GM18520 (cell line): ENCODE measurements around the gene HSPB6.

Experiments
- ATAC-seq: cut with Tn5 transposase; IDR thresholded peaks from one replicate; pipeline ENCODE4 v1.9.1; 2021; ENCODE audit not compliant: unreplicated experiment

The HSPB6 gene

GRCh38 chr19:35746531-35746930 lies 10.3 kb downstream of the HSPB6 start:
- ATAC-seq, result no peak

GRCh38 chr19:35746087-35746462 lies 10.8 kb downstream of the HSPB6 start:
- no peak for ATAC-seq

DNA sequence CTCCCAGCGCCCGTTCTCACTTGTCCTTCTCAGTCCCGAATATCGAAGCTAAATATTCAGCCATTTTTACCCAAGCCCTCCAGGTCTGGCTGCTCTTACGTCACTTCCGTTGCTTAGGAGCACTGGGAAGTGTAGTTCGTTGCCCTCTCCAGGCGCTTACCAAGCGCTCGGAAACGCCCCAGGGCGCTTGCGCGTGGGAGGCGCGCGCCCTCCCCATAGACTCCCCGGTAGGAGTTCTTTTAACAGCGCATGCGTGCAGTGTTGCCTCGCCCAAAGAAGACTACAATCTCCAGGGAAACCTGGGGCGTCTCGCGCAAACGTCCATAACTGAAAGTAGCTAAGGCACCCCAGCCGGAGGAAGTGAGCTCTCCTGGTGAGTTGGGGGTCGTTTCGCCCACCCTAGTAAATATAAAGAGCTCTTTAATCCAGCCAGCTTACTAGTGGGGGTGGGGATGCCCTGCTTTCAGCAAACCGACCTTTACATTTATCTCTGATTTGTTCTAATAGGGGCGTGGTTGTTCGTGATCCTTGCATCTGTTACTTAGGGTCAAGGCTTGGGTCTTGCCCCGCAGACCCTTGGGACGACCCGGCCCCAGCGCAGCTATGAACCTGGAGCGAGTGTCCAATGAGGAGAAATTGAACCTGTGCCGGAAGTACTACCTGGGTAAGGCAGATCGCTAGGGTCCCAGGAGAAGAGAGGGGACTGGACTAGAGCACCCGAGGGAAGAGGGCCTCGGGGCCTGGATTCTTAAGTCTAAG lies 11.3 kb downstream of the HSPB6 start, which contains the start of the genes PSENEN and U2AF1L4:
Gene PSENEN (plus strand): TSS at position 324 of the 759 bp plus-strand sequence. CDS start 280 bp downstream, at position 604.
Gene U2AF1L4 (minus strand): TSS at position 91 of the 759 bp plus-strand sequence. CDS start 27 bp downstream, at position 64.
- peak; percentile 45 for ATAC-seq

GRCh38 chr19:35744430-35745327 lies 12.2 kb downstream of the HSPB6 start:
- peak; percentile 14 for ATAC-seq

DNA sequence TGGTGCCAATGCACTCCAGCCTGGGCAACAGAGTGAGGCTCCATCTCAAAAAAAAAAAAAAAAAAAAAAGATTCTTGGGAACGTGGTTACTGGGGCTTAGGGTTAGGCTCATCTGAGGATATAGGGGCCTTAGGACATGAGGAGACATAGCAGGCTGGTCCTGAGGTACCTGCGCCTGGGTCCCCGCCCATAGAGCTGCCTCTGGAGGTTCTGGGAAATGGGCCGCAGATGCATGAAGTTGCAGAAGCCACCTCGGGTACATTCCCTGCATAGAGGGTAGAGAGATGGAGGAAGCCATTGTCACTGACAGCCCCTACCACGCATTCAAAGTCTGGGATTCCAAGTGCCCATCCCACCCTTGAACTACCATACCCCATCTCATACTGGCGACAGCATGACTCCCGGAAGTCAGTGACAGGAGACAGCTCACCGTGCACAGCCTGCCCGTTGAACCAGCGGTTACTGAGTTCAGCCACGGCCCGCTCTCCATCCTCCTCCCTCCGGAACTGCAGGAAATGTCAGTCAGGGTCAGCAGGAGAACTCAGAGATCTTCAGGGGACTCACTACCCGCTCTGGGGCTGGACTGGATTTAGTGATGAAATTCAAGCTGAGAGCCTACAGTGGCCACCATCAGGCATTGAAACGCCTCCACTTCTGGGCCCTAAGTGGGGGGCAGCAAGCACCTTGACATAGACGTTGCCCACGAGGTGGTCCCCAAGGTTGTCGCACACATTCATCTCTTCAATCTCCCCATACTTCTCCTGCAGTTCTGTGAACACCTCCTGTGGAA lies 13.0 kb downstream of the HSPB6 start:
- ATAC-seq, result no peak

- no peak for ATAC-seq
These were observed 14.6 kb downstream of the HSPB6 start, which contains the start of gene IGFLR1 for GRCh38 chr19:35742121-35742724. Gene IGFLR1 (minus strand): TSS chr19:35742452. CDS start chr19:35741180, 1,272 bp downstream.

GRCh38 chr19:35741203-35741515 lies 15.7 kb downstream of the HSPB6 start:
- ATAC-seq, result no peak

GRCh38 chr19:35740423-35741202 lies 16.2 kb downstream of the HSPB6 start:
- peak; percentile 40 for ATAC-seq

- no peak for ATAC-seq
These were observed 16.8 kb downstream of the HSPB6 start for GRCh38 chr19:35740108-35740422.

DNA sequence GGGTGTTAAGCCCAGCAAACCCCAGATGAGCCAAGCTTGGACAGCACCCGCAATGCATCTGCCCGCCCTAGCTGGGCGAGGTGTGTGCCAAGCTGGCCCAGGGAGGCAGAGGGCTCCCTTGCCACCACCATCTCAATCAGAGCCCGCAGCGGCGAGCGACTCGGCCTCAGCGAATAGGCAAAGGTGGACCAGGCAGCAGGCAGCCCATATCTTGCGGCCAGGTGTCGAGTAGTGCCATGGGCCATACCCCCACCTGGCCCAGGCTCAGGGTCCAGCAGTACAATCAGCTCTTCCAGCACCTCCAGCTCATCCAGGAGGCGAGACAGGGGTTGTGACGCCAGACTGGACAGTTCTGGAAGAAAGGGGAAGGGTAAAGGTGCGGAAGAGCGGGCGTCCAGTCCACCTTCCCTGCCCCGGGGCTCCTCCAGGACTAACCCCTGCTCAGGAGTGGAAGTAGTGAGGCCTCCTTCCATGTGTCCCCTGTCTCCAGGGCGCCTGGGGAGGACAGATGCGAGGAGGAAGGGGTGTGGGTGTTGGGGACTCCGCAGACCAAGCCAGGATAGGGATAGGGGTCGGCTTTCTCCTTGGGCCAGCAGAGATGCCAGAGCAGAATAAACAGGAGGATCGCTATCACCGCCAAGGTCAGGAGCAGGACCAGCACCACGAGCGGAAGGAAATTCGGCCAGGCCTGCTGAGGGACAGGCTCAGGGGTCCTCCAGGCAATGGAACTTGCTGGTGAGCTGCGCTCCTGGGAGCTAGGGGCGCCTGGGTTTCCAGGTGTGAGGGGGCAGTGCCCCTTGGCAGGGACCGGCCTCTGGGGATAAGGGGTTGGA lies 17.3 kb downstream of the HSPB6 start:
- no peak for ATAC-seq

- ATAC-seq, result no peak
These were observed 18.0 kb downstream of the HSPB6 start for GRCh38 chr19:35738887-35739229.

GRCh38 chr19:35738021-35738886 lies 18.6 kb downstream of the HSPB6 start:
- ATAC-seq, result no peak

- ATAC-seq, result no peak
These were observed 19.6 kb downstream of the HSPB6 start for GRCh38 chr19:35736913-35737886.

- no peak for ATAC-seq
These were observed 21.9 kb downstream of the HSPB6 start for GRCh38 chr19:35734889-35735288.

DNA sequence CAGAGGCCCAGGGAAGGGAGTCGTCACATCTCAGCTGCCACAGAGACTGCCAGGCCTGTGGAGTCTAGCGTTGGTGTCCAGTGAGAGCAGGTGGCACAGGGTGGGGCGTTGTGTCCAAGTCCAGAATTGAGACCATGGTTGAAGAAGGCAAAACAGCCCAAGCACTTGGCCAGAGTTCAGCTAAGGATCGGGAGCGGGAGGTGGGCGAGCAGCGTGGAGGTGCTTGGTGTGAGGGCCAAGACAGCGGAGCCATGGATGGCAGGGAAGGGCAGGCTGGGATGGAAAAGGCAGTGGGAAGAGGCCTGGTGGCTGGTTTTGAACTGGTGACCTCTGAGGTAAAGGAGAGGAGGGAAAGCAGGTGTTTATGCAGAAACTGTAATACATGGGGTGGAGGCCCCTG lies 22.6 kb downstream of the HSPB6 start:
- no peak for ATAC-seq

GRCh38 chr19:35733180-35734125 lies 23.4 kb downstream of the HSPB6 start:
- ATAC-seq, result no peak
